Mononuclear cell (primary cell): ENCODE measurements around the gene B4GALT1. TPM values are rescaled to one million over a fixed set of nuclear protein-coding genes. Genes with fewer than 3 reads are reported as not detected.

ENCODE experiments used
- total RNA-seq: library from RNA; depleted of rRNA; stranded (reverse); fragments of >200 nt; gene quantifications from one replicate; pipeline ENCODE4 v1.2.3, GENCODE V29; 2012

B4GALT1 gene
- total RNA-seq, 1 donor, result 62.5 TPM

Other genes with a start within 250 kb of the B4GALT1 start
- gene APTX, start 165.7 kb downstream of the B4GALT1 start, total RNA-seq, result 23.2 TPM
- 77.5 TPM for gene DNAJA1, start 142.1 kb downstream of the B4GALT1 start, total RNA-seq
- gene SMU1, start 90.7 kb downstream of the B4GALT1 start, total RNA-seq, result 25.5 TPM
- gene SPINK4, start 72.8 kb upstream of the B4GALT1 start, total RNA-seq, result not detected
- 54.4 TPM for gene BAG1, start 97.4 kb upstream of the B4GALT1 start, total RNA-seq
- 21.6 TPM for gene CHMP5, start 97.7 kb upstream of the B4GALT1 start, total RNA-seq
- gene NFX1, start 123.2 kb upstream of the B4GALT1 start, total RNA-seq, result 32.0 TPM
- gene AQP7, start 235.2 kb upstream of the B4GALT1 start, total RNA-seq, result 0.21 TPM